Stimulated activated CD4-positive, alpha-beta T cell treated with anti-CD3 and anti-CD28 coated beads, Interleukin-1b, Interleukin-23, amount 100 ng/mL, for 48 hours (primary cell): ENCODE measurements around the gene FSIP1.

Source experiments
- DNase-seq: peaks from one replicate; pipeline ENCODE4 v3.0.0-alpha.2; 2020

The FSIP1 gene

GRCh38 chr15:39613861-39614260 lies 168.8 kb downstream of the FSIP1 start:
- DNase-seq = no peak

- DNase-seq = no peak
Observed at GRCh38 chr15:39613271-39613670, 169.4 kb downstream of the FSIP1 start.

DNA sequence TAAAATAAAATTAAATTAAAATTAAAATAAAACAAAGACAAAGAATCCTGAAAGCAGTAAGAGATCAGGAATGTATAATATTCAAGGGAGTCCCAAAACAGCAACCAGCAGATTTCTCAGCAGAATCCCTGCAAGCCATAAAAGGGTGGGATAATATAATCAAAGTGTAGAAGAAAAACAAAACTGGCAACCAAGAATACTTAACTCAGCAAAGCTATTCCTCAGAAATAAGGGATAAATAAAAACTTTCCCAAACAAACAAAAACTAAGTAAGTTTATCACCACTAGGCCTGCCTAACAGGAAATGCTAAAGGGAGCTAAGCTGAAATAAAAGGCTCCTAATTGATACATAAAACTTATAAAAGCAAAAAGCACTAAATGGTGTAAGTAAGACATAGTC lies 172.0 kb downstream of the FSIP1 start:
- DNase-seq = no peak

DNA sequence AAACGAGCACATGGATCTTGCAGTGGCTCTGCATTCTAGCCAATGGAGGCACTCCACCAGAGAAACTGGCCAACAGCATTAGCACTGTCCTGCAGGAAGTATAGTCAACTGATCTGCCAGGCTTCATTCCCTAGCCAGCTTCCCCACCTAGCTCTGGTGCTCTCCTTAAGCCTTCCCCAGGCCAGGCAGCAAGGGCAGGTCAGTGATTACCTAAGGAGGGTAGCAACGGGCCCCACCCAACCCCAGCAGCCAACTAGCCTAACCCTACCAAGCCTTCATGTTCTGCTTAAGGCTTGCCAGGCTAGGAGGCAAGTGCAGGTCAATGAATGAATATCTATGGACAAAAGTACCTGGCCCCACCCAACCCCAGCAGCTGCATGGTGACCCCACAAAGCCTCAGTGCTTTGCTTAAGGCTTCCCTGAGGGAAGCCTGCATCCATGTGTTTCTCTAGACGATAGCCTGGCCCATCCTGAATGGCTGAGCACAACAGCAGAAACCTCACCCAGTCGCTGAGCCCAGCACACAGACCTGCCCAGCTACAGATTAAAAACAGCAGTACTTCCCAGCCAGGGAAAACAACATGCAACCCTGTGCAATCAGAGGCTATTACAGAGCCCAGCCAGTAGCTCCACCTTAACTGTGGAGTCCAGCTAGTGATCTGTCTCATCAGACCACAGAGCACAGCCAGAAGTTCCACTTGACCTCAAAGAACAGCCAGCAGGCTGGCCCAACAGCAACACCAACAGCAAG lies 173.3 kb downstream of the FSIP1 start:
- DNase-seq = no peak

GRCh38 chr15:39608185-39609139 lies 174.2 kb downstream of the FSIP1 start:
- DNase-seq = no peak

GRCh38 chr15:39605146-39605545 lies 177.5 kb downstream of the FSIP1 start:
- no peak for DNase-seq

DNA sequence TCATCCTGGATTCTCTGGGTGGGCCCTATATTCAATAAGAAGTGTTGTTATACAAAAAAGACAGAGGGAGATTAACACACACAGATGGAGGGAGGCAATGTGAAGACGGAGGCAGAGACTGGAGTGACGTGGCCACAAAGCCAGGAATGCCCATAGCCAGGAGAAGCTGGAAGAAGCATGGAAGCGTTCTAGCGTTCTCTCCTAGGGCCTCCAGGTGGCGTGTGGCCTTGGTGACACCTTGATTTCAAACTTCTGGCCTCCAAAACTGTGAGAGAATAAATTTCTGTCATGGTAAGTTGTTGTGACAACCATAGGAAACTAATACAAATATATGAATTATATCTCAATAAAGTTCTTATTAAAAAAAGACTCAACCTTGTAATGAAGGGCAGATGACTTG lies 180.5 kb downstream of the FSIP1 start:
- no peak for DNase-seq

DNA sequence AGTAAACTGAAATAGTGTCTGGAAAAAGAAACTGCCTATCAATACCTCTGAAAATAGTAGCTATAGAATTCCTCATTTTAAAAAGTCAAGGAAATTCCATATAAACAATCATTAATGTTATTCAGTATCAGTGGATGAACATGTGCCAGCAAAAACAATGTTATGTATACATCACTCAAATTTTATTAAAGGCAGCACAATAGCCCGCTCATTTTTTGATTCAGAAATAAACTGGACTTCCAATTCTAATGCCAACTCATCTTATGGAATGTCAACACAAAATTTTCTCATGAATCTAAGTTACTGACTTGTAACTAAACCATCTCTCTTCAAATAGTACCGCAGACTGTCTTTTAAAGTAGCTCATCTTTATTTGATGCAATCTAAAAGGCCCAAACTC lies 182.8 kb downstream of the FSIP1 start:
- DNase-seq = no peak

GRCh38 chr15:39598958-39599845 lies 183.4 kb downstream of the FSIP1 start:
- DNase-seq = no peak

GRCh38 chr15:39598186-39598850 lies 184.3 kb downstream of the FSIP1 start:
- no peak for DNase-seq

GRCh38 chr15:39597751-39598185 lies 184.9 kb downstream of the FSIP1 start:
- DNase-seq = no peak

GRCh38 chr15:39597336-39597735 lies 185.3 kb downstream of the FSIP1 start:
- no peak for DNase-seq

DNA sequence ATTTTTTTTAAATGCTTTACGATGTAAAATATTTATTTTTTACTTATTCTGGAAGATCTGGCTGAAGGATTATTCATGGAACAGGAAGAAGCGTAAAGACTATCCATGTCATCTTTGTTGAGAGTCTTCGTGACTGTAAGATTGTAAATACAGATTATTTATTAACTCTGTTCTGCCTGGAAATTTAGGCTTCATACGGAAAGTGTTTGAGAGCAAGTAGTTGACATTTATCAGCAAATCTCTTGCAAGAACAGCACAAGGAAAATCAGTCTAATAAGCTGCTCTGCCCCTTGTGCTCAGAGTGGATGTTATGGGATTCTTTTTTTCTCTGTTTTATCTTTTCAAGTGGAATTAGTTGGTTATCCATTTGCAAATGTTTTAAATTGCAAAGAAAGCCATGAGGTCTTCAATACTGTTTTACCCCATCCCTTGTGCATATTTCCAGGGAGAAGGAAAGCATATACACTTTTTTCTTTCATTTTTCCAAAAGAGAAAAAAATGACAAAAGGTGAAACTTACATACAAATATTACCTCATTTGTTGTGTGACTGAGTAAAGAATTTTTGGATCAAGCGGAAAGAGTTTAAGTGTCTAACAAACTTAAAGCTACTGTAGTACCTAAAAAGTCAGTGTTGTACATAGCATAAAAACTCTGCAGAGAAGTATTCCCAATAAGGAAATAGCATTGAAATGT lies 186.1 kb downstream of the FSIP1 start:
- no peak for DNase-seq

DNA sequence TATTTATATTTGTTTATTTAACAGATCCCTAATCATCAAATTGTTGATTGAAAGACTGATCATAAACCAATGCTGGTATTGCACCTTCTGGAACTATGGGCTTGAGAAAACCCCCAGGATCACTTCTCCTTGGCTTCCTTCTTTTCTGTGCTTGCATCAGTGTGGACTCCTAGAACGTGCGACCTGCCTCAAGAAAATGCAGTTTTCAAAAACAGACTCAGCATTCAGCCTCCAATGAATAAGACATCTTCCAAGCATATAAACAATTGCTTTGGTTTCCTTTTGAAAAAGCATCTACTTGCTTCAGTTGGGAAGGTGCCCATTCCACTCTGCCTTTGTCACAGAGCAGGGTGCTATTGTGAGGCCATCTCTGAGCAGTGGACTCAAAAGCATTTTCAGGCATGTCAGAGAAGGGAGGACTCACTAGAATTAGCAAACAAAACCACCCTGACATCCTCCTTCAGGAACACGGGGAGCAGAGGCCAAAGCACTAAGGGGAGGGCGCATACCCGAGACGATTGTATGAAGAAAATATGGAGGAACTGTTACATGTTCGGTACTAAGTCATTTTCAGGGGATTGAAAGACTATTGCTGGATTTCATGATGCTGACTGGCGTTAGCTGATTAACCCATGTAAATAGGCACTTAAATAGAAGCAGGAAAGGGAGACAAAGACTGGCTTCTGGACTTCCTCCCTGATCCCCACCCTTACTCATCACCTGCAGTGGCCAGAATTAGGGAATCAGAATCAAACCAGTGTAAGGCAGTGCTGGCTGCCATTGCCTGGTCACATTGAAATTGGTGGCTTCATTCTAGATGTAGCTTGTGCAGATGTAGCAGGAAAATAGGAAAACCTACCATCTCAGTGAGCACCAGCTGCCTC lies 187.1 kb downstream of the FSIP1 start:
- DNase-seq = no peak

DNA sequence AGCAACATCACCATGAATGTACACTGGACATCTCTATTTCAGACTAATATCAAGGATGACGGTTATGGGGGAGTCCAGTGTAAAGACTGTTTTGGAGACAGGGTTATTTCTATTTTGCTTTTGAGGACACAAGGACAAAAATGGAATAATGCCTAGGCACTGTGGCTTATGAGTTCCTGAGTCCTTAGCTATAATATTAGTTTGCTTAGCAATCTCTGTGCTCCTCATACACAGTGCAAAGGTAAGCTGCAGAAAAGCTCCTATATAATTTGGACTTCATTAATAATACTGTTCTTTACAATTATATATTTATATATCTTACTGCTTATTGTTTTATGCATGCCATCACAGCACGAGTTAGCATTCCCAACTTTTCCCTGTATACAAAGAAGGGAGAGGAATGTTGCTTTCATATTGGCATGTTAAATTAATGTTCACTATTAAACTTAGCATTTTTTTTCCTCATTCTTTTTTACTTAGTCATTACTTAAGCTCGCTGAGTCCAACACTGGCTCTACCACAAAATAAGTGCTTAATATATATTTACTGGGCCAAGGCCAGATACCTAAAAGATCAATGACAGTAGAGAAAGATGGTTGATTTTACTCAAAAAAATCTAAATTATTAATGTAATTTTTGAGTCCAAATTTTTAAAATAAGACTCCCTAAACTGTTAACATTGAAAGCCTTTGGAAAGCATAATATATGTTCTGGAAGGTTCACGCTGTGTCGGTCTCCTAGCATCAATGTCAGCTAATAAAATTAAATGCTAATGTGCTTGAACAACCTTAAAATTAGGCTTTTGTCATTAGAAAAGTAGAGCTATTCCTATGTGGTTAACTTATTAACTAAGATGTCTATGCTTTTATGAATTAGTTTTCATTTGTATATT lies 187.9 kb downstream of the FSIP1 start:
- DNase-seq = no peak

GRCh38 chr15:39593656-39594445 lies 188.8 kb downstream of the FSIP1 start:
- no peak for DNase-seq

DNA sequence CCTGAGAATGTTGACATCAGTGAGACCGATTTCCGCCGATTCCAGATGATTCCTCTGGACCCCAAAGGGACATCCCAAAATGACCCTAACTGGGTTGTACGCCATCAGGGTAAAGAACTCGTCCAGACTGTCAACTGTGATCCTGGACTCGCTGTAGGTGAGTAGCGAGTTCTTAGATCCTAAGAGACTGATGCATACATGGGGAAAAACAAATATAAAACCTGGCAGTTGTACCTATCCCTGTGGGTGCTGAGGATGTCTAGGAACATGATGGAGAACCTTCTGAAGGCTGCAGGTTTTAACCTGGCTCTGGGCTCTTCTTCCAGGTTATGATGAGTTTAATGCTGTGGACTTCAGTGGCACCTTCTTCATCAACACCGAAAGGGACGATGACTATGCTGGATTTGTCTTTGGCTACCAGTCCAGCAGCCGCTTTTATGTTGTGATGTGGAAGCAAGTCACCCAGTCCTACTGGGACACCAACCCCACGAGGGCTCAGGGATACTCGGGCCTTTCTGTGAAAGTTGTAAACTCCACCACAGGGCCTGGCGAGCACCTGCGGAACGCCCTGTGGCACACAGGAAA lies 189.5 kb downstream of the FSIP1 start:
- DNase-seq = no peak

- DNase-seq = no peak
Observed at GRCh38 chr15:39592500-39592899, 190.1 kb downstream of the FSIP1 start.
